CD4-positive, alpha-beta memory T cell (primary cell): ENCODE data around the gene F8A1. TPM values are rescaled to one million over a fixed set of nuclear protein-coding genes. Genes with fewer than 3 reads are reported as not detected.
"Not testable (repeated sequence)": the region's sequence is repeated elsewhere in the genome, so short reads cannot be mapped to it uniquely, and the experiment has no call there.

Experiments used
- CTCF ChIA-PET: fragments of 350-600 bp; sonication (Branson Sonifier 250); formaldehyde crosslinking; loops from one replicate; lab custom pipeline; 2021; ENCODE audit warnings: inconsistent platforms; ENCODE audit not compliant: partially characterized antibody; lab: Charles Lee
- POLR2A ChIA-PET: fragments of 350-600 bp; sonication (Branson Sonifier 250); formaldehyde crosslinking; loops from one replicate; lab custom pipeline; 2021; ENCODE audit not compliant: partially characterized antibody; lab: Charles Lee
- DNase-seq, 5 donors: peaks; one replicate each; pipeline versions ENCODE4 v3.0.0 to v3.0.0-alpha.2; 2020 to 2022; ENCODE audit warnings: mixed read lengths in 1 of 5
- H3K27ac ChIP-seq: one replicate; pipeline ENCODE4 v1.7.0; 2013; ENCODE audit warnings: low read depth, low read length
- H3K27me3 ChIP-seq: 2 replicates; pipeline ENCODE4 v1.7.0; 2013; ENCODE audit warnings: mild to moderate bottlenecking, low read length, moderate library complexity; ENCODE audit not compliant: insufficient read depth
- H3K36me3 ChIP-seq: 2 replicates; pipeline ENCODE4 v1.7.0; 2013; ENCODE audit warnings: mild to moderate bottlenecking, low read length, moderate library complexity; ENCODE audit not compliant: insufficient read depth
- H3K4me1 ChIP-seq: 2 replicates; pipeline ENCODE4 v1.7.0; 2013; ENCODE audit warnings: mild to moderate bottlenecking, low read length, moderate library complexity; ENCODE audit not compliant: insufficient read depth
- H3K4me3 ChIP-seq, 2 donors: one replicate each; pipeline ENCODE4 v1.7.0; 2013; ENCODE audit warnings: low read length in 2 of 2, mild to moderate bottlenecking in 1 of 2
- H3K9me3 ChIP-seq, 2 donors: one replicate each; pipeline ENCODE4 v1.7.0; 2013; ENCODE audit warnings: low read length in 2 of 2, control low read depth in 1 of 2; ENCODE audit not compliant: control insufficient read depth in 1 of 2
- H3K27ac Mint-ChIP-seq, 7 donors: one replicate each; pipeline ENCODE4 v1.8.0; 2020 to 2021; ENCODE audit warnings: mixed read lengths in 7 of 7, mild to moderate bottlenecking in 6 of 7, inconsistent platforms in 3 of 7, moderate library complexity in 3 of 7
- H3K27me3 Mint-ChIP-seq, 2 donors: one replicate each; pipeline ENCODE4 v1.8.0; 2020 to 2021; ENCODE audit warnings: mixed read lengths in 2 of 2
- H3K36me3 Mint-ChIP-seq, 2 donors: one replicate each; pipeline ENCODE4 v1.8.0; 2020 to 2021; ENCODE audit warnings: mixed read lengths in 2 of 2, inconsistent platforms in 1 of 2, mild to moderate bottlenecking in 1 of 2
- H3K4me1 Mint-ChIP-seq, 4 donors: one replicate each; pipeline ENCODE4 v1.8.0; 2020 to 2021; ENCODE audit warnings: mixed read lengths in 4 of 4, mild to moderate bottlenecking in 1 of 4
- H3K4me3 Mint-ChIP-seq, 8 donors: one replicate each; pipeline ENCODE4 v1.8.0; 2020 to 2021; ENCODE audit warnings: mixed read lengths in 8 of 8, mild to moderate bottlenecking in 7 of 8, moderate library complexity in 6 of 8, inconsistent platforms in 3 of 8
- H3K9me3 Mint-ChIP-seq, 8 donors: one replicate each; pipeline ENCODE4 v1.8.0; 2020 to 2021; ENCODE audit warnings: mixed read lengths in 8 of 8, mild to moderate bottlenecking in 5 of 8, inconsistent platforms in 3 of 8, moderate library complexity in 1 of 8
- intact Hi-C: fragments of 100-400 bp; cut with micrococcal nuclease; formaldehyde crosslinking; loops from one replicate; pipeline ENCODE4 v1.15.1; 2023
- polyA plus RNA-seq, 2 donors: library from polyadenylated mRNA; unstranded; fragments of 300-500 nt; fragmentation: Illumina TruSeq; gene quantifications; one replicate each; pipeline ENCODE4 v1.2.3, GENCODE V29; 2021
- total RNA-seq, 2 experiments: library from RNA; stranded (reverse); gene quantifications; one replicate each; pipeline ENCODE4 v1.2.3, GENCODE V29; 2021

F8A1 gene
- total and polyA plus RNA-seq, 4 experiments from 2014 or later = 20.3 to 90.4 (median 57.2) TPM

GRCh38 chrX:154908821-154909220 is 22.7 kb downstream of the F8A1 start:
- Histone ChIP-seq H3K4me1 (no peaks in the 10 kb centered on the region), H3K9me3 (no peaks in the 10 kb centered on the region), H3K27ac (no peak overlapping the region), H3K36me3 (no peaks in the 10 kb centered on the region), H3K27me3 (no peaks in the 10 kb centered on the region), H3K4me3 (no peak overlapping the region)
- Mint-ChIP-seq H3K36me3 (no peaks in the 10 kb centered on the region), H3K9me3 (peaks cover 0 to 9% (median 3%) of the 10 kb centered on the region in 8 donors), H3K4me3 (no peak overlapping the region), H3K27me3 (peaks cover 4 to 5% of the 10 kb centered on the region in 2 donors), H3K4me1 (no peaks in the 10 kb centered on the region), H3K27ac (peak overlapping the region in 1 of 7 donors; percentile 11)
- intact Hi-C loops = no loop called here
- POLR2A ChIA-PET = no interaction called here
- DNase-seq = no peak
- CTCF ChIA-PET = interaction anchor here (2.2 kb wide), 1 partner anchor 9 kb away, joined by 9 read pairs; no protein-coding TSS in a partner anchor

DNA sequence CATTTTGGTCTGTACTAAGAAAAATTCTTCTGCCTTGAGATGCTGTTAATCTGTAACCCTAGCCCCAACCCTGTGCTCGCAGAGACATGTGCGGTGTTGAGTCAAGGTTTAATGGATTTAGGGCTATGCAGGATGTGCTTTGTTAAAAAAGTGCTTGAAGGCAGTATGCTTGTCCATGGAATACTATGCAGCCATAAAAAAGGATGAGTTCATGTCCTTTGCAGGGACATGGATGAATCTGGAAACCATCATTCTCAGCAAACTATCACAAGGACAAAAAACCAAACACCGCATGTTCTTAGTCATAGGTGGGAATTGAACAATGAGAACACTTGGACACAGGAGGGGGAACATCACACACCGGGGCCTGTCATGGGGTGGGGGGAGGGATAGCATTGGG is 23.9 kb downstream of the F8A1 start:
- H3K27ac Mint-ChIP-seq, H3K4me1 Mint-ChIP-seq, H3K27me3 Mint-ChIP-seq, DNase-seq, H3K36me3 Mint-ChIP-seq, H3K27ac ChIP-seq, H3K9me3 ChIP-seq, H3K4me3 ChIP-seq, intact Hi-C loops, H3K36me3 ChIP-seq, H3K4me3 Mint-ChIP-seq, H3K4me1 ChIP-seq, H3K27me3 ChIP-seq, POLR2A ChIA-PET, H3K9me3 Mint-ChIP-seq: not testable (repeated sequence)
- CTCF ChIA-PET = interaction anchor here (2.2 kb wide), 1 partner anchor 7 kb away, joined by 9 read pairs; no protein-coding TSS in a partner anchor

DNA sequence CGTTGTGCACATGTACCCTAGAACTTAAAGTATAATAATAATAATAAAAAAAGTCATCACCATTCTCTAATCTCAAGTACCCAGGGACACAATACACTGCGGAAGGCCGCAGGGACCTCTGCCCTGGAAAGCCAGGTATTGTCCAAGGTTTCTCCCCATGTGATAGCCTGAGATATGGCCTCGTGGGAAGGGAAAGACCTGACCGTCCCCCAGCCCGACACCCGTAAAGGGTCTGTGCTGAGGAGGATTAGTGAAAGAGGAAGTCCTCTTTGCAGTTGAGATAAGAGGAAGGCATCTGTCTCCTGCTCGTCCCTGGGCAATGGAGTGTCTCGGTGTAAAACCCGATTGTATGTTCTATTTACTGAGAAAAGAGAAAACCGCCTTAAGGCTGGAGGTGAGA is 24.4 kb downstream of the F8A1 start:
- DNase-seq, H3K36me3 Mint-ChIP-seq, H3K36me3 ChIP-seq, H3K27me3 Mint-ChIP-seq, H3K27me3 ChIP-seq, H3K9me3 Mint-ChIP-seq, H3K27ac ChIP-seq, H3K27ac Mint-ChIP-seq, POLR2A ChIA-PET, H3K4me3 ChIP-seq, H3K4me1 Mint-ChIP-seq, H3K4me3 Mint-ChIP-seq, CTCF ChIA-PET, H3K9me3 ChIP-seq, H3K4me1 ChIP-seq, intact Hi-C loops: not testable (repeated sequence)

GRCh38 chrX:154914052-154914451 is 27.9 kb downstream of the F8A1 start:
- intact Hi-C loops = no loop called here
- Mint-ChIP-seq H3K27me3 (peaks cover 6 to 8% of the 10 kb centered on the region in 2 donors), H3K9me3 (peaks cover 0 to 9% (median 3%) of the 10 kb centered on the region in 8 donors), H3K4me1 (peaks cover 0 to 5% (median 0%) of the 10 kb centered on the region in 4 donors), H3K27ac (no peak overlapping the region), H3K4me3 (no peak overlapping the region), H3K36me3 (no peaks in the 10 kb centered on the region)
- Histone ChIP-seq H3K36me3 (no peaks in the 10 kb centered on the region), H3K4me1 (peaks cover 4% of the 10 kb centered on the region), H3K27ac (no peak overlapping the region), H3K27me3 (no peaks in the 10 kb centered on the region), H3K4me3 (no peak overlapping the region), H3K9me3 (no peaks in the 10 kb centered on the region)
- CTCF ChIA-PET = no interaction called here
- POLR2A ChIA-PET = no interaction called here
- DNase-seq = no peak

DNA sequence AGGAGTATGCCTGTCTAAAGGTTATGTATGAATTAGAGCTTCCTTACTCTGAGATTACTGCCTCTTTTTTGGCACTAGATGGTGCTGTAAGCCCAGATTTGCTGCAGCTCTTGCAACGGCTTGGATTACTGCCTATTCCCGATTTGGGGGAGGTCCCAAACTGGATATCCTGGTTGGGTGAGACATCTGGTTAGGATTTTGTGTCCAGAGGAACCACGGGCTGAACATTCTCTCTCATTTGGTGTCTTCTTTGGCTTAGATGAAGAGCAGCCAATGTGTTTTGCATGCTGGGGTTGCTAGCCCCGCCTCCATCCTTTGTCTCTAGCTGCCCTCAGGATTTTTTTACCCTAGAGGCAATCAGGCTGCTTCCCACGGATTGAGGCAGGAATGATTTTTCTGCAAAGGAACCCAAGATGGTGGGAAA is 31.9 kb downstream of the F8A1 start:
- H3K4me3 ChIP-seq = no peak overlapping the region

GRCh38 chrX:154924771-154925170 is 38.6 kb downstream of the F8A1 start:
- H3K4me1 Mint-ChIP-seq, POLR2A ChIA-PET, H3K9me3 ChIP-seq, H3K4me3 ChIP-seq, intact Hi-C loops, H3K4me1 ChIP-seq, H3K27me3 ChIP-seq, H3K27ac ChIP-seq, CTCF ChIA-PET, H3K27ac Mint-ChIP-seq, H3K36me3 ChIP-seq, H3K9me3 Mint-ChIP-seq, DNase-seq, H3K4me3 Mint-ChIP-seq, H3K36me3 Mint-ChIP-seq: not testable (repeated sequence)
- peaks cover 6 to 11% of the 10 kb centered on the region in 2 donors for H3K27me3 Mint-ChIP-seq

More for the DNA sequence above, 31.9 kb downstream of the F8A1 start:
- no peaks in the 10 kb centered on the region for H3K9me3 ChIP-seq
- Mint-ChIP-seq H3K27me3 (peaks cover 5 to 6% of the 10 kb centered on the region in 2 donors), H3K4me3 (peak overlapping the region; percentile 36 to 76 (median 64)), H3K36me3 (no peaks in the 10 kb centered on the region), H3K9me3 (peaks cover 0 to 4% (median 0%) of the 10 kb centered on the region in 8 donors), H3K27ac (no peak overlapping the region), H3K4me1 (peaks cover 0 to 5% (median 0%) of the 10 kb centered on the region in 4 donors)
- H3K27me3 ChIP-seq = no peaks in the 10 kb centered on the region
- intact Hi-C loops = loop anchor here (1.0 kb wide), 1 partner anchor 62 kb away; no protein-coding TSS in a partner anchor
- H3K36me3 ChIP-seq = no peaks in the 10 kb centered on the region
- ChIA-PET CTCF (interaction anchor here (0.7 to 1.7 kb wide), 17 partner anchors 9 to 231 kb away, joined by 3 to 18 read pairs (median 3); partner anchors contain the start of gene FUNDC2), POLR2A (no interaction called here)
- peak in 4 of 5 donors; percentile 31 to 37 (median 34) for DNase-seq
- peaks cover 4% of the 10 kb centered on the region for H3K4me1 ChIP-seq
- H3K27ac ChIP-seq = no peak overlapping the region
